Hematopoietic multipotent progenitor cell treated with erythropoietin and hydrocortisone succinate and interleukin-3 and kit ligand, for 8 days (in vitro differentiated cells): ENCODE results near the gene PRRC2A.
"Not testable (repeated sequence)": the region's sequence is repeated elsewhere in the genome, so short reads cannot be mapped to it uniquely, and the experiment has no call there.

Experiments used
- DNase-seq: peaks from one replicate; pipeline ENCODE4 v3.0.0-alpha.2; 2015

The PRRC2A gene

DNA sequence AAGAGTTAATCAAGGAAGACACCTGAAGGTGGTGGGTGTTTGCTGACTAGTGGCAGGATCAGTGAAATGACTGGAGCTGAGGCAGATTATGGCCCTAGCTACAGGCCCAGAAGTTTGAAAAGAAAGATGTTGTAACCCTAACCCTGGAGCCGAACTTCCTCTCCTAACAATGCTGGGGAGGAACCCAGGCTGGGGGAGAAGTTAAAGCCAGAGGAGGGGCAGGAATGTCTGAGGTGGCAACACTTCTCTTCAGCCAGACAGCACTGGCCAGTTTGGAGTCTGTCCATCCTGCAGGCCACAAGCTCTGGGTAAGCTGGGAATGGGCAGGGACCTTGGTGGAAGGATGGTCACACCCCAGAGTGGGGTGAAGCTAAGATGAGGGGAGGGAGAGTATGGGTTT, 34.5 kb upstream of the PRRC2A start, which contains the start of gene LST1:
TSS of gene LST1 (plus strand) at position 270 of the 400 bp plus-strand sequence. CDS start 1,023 bp downstream, outside the sequence.
- DNase-seq: no peak

- peak; percentile 20 for DNase-seq
Observed at GRCh38 chr6:31586599-31587281, 33.8 kb upstream of the PRRC2A start.

GRCh38 chr6:31587791-31588777, 32.4 kb upstream of the PRRC2A start:
- DNase-seq: no peak

DNA sequence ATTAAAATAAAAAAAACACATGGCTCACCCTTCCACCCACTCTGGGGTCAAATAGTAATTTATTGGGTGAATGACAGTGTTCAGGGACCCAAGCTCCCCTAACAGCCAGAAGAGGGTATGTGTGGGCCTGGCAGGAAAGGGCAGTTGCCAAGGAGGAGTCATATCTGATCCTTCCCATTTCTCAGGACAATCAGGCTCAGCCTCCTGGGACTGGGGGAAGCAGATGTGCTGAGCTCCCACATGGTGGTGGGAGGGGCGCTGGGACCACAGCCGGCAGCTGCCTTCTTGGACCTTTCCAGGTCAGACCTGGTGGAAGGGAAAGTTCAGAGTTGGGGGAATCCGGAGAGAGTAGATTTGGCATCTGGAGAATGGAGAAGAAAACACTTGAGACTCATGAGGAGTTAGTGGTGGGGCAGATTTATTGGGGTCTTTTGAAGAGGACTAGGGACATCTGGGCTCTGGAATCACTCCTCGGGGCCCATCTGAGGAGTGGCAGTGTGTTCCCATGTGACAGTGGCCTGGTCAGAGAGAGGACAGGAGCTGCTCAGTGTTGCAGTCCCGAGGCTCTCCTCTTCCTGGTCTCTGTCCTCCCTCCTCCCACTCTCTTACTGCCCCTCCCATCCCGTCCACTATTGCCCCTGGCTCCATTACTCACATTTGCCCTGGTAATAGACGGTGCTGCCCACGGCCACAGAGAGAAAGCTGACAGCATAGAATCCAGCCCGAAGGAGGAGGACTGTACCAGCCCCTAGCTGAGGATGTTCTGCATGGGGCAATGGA, 31.5 kb upstream of the PRRC2A start:
- no peak for DNase-seq

DNA sequence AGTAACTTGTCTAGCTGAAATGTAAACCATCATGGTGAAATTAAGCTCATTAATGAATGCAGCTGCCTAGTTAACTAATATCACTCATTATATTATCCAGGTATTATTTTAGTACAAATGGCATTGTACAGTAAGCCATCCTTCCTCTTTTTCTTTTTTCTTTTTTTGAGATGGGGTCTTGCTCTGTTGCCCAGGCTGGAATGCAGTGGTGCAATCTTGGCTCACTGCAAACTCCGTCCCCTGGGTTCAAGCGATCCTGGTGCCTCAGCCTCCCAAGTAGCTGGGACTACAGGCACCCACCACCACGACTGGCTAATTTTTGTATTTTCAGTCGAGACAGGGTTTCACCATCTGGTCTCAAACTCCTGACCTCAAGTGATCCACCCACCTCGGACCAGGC, 29.8 kb upstream of the PRRC2A start:
- not testable (repeated sequence) for DNase-seq

GRCh38 chr6:31592396-31592771, 28.1 kb upstream of the PRRC2A start:
- DNase-seq: no peak

DNA sequence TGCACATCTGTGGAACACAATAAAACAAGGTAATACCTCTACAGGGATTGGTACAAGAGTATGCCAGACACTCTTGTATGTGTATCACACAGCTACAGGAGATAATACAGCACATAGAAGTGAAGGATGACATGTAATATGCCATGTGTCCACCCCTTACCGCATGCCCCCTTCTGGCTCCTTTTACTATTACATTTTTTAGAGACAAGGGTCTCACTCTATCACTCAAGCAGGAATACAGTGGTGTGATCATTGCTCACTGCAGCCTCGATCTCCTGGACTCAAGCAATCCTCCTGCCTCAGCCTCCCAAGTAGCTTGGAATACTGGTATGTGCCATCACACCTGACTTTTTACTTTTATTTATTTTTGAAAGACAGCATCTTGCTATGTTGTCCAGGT, 23.5 kb upstream of the PRRC2A start:
- peak; percentile 75 for DNase-seq

DNA sequence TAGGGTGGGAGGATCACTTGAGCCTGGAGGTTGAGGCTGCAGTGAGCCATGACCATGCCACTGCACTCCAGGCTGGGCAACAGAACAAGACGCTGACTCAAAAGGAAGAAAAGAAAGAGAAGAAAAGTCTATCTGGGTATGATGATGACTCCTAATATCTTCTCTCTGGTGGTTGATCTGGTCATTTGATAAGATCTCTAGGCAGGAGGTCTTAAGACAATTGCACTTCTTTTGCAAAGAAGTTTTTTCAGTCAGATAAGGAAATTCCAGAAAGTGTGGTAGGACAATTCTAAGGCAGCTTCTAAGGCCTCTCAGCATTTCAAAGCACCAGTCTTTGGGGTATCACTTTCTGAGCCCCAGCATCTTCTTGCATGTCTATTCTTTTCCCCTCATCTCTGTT, 13.2 kb upstream of the PRRC2A start:
- no peak for DNase-seq

DNA sequence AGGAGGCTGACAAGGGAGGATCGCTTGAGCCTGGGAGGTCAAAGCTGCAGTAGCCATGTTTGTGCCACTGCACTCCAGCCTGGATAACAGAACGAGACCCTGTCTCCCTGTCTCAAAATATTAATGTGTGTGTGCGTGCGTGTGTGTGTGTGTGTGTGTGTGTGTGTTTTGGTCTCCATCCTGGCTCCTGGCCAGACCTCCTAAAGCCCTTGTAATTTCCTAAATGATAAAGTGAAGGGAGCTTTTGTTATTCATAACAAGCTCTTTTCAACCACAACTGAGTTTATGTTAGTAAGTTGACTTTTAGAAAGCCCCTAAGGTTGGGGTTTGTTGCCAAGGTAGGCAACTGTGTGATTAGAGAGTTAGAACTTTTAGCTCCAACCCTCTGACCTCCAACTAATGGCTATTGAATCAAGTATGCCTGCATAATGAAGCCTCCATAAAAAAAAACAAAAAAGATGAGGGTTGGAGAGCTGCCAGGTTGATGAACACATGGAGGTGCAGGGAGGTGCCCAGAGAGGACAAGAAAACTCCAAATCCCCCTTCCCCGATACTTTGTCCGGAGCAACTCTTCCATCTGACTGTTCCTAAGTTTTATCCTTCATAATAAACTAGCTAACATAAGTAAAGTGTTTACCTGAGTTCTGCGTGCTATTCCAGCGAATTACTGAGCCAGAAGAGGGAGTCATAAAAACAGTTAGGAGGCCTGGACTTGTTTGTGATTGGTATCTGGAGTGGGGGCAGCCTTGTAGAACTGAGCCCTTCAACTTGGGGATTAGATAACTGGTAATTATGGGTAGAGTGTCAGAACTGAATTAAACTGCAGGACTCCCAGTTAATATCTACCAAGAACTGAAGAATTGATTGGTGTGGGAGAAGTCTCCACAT, 10.8 kb upstream of the PRRC2A start:
- DNase-seq: peak; percentile 63

GRCh38 chr6:31610968-31611367, 9.5 kb upstream of the PRRC2A start:
- DNase-seq: no peak

GRCh38 chr6:31614075-31614619, 6.4 kb upstream of the PRRC2A start:
- DNase-seq: no peak

GRCh38 chr6:31614684-31615578, 5.6 kb upstream of the PRRC2A start, which contains the start of gene AIF1:
AIF1 (plus strand) TSS chr6:31615234; CDS start chr6:31615330, 96 bp downstream.
- DNase-seq: no peak

DNA sequence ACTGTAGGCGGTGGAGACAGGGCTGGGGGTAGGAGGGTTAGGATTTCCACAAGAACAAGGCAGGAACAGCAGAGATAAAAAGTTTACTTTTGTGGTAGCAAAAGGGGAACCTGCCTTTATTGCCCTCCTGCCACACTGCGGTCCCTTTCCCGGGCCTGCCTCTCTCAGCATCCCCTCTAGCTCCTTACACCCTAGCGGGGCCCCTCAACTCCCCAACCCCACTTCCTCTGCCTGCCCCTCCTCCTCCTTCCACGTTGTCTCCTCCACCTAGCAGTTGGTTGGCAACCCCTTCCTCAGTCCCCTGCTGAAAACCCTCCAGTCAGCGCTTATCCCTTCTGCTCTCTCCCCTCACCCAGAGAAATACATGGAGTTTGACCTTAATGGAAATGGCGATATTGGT, 4.8 kb upstream of the PRRC2A start:
- no peak for DNase-seq

- no peak for DNase-seq
Observed at GRCh38 chr6:31617010-31617409, 3.5 kb upstream of the PRRC2A start.

GRCh38 chr6:31619805-31620585, 520 bp upstream of the PRRC2A start:
- peak; percentile 99 for DNase-seq

DNA sequence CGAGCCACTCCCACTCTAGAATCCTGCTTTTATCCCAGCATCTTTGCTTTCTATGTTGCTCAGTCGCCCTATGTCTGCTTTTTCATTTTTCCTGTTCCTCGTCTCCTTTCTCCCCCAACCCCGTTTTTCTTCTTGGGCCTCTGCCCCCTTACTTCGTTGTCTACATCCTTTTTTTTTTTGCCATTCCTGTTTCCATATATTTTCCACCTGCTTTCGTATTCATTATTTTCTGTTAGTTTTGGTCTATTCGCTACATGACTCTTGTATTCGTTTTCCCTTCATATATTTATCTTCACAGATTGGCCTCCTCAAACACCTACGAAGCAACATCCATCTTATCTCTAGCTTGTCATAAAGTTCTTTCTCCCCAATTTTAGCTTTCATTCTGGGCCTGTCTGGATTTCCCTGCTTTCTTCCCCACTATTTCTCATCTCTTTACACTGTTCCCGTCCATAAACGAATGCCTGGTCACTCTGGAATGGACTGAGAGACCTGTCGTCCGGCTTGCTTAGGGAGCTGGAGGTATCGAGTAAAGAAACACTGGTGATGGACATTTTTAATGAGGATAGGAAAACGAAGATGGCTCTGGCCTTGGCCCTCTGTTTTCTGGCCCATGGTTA, 915 bp downstream of the PRRC2A start:
- DNase-seq: no peak

DNA sequence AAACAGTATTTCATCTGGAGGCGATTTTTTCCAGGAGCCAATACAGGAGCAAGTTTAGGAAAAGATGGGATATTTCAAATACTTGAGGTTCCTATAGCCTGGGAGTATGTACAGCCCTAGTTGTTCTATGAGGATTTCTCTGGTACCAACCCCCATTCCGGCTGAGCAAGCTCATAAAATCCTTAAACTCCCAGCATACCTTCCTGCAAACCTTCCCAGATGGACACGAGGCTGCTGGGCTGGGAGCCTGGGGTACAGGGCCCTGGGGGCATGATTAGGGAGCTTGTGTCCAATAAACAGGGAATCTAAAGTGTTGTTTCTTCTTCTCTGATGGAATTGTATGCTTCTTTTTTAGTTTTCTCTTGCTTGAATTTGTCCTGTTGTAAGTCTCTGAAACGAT, 1.5 kb downstream of the PRRC2A start:
- no peak for DNase-seq

DNA sequence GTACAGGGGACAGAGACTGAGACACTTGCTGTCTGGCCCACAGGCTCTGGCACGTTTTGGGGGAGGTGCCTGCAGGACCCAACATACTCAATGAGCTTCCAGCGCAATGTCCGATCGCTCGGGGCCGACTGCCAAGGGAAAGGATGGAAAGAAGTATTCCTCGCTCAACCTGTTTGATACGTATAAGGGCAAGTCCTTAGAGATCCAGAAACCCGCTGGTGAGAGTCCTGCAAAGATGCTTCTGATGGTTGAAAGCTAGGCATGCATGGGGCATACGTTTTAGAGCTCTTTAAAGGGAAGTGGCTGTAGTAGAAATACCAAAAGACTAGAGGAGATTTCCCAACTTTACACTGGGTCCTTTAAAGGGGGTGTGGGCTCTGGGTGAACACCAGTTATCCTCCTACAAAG, 2.2 kb downstream of the PRRC2A start:
- no peak for DNase-seq

- DNase-seq: no peak
Observed at GRCh38 chr6:31624070-31624469, 3.6 kb downstream of the PRRC2A start.
